Stimulated activated CD4-positive, alpha-beta T cell treated with anti-CD3 and anti-CD28 coated beads, Interleukin-12 subunit alpha, Interleukin-12 subunit beta, amount 100 ng/mL, for 4 hours (primary cell): ENCODE data around the gene ZNF234.
"Not testable (repeated sequence)": the region's sequence is repeated elsewhere in the genome, so short reads cannot be mapped to it uniquely, and the experiment has no call there.

Experiments used
- DNase-seq: peaks from one replicate; pipeline ENCODE4 v3.0.0-alpha.2; 2020

The ZNF234 gene

DNA sequence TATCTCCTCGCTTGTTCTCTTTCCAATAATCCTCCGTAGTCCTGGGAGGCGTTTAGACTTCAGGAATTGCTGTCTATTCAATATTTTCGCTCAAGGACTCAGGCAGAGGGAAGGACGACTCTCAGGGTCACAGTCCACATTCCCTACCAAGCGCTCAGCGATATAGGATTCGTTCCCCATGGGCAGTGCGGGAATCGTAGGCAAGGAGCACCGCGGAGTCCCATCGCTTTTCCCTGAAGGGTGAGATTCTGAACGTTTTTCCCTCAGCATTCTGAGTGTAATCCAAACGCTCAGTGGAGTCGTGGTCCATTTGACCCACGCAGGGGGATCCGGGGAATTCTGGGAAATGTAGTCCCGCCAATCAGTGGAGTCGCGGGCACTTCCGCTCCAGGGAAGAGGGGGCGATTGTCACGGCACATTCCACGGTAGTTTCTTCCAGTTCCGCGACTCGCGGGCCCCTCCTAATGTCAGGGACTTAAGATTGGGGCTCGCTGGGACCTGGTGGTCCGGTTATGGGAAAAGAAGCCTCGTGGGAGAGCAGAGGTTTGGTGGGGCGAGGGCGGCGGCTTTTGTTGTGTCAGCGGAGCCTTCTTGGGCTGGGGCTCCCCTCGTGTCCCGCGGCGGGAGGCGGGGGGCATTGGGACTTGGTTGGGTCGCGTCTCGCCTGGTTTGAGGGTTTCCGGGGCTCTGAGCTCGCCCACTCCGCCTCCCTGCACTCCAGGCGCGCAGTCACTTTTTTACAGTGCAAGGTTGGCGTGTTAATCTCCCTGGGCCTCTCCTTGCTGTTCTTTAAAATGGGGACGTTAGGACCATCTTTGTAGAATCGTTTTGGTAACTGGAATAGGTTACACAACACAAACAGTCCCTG, at the start of gene ZNF234:
ZNF234 (plus strand) TSS at position 364 of the 868 bp plus-strand sequence. CDS start 3,079 bp downstream, outside the sequence.
- DNase-seq, result peak; percentile 63

DNA sequence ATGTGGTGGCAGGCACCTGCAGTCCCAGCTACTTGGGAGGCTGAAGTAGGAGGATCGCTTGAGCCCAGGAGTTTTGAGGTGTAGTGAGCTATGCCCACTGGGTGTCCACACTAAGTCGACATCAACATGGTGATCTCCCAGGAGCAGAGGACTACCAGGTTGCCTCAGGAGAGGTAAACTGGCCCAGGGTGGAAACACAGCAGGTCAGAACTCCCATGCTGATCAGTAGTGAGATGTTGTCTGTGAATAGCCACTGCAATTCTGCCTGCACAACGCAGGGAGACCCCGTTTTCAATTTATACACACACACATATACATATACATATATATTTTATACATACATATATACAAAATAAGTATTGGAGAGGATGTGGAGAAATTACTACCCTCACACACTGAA, 49.2 kb upstream of the ZNF234 start:
- no peak for DNase-seq

DNA sequence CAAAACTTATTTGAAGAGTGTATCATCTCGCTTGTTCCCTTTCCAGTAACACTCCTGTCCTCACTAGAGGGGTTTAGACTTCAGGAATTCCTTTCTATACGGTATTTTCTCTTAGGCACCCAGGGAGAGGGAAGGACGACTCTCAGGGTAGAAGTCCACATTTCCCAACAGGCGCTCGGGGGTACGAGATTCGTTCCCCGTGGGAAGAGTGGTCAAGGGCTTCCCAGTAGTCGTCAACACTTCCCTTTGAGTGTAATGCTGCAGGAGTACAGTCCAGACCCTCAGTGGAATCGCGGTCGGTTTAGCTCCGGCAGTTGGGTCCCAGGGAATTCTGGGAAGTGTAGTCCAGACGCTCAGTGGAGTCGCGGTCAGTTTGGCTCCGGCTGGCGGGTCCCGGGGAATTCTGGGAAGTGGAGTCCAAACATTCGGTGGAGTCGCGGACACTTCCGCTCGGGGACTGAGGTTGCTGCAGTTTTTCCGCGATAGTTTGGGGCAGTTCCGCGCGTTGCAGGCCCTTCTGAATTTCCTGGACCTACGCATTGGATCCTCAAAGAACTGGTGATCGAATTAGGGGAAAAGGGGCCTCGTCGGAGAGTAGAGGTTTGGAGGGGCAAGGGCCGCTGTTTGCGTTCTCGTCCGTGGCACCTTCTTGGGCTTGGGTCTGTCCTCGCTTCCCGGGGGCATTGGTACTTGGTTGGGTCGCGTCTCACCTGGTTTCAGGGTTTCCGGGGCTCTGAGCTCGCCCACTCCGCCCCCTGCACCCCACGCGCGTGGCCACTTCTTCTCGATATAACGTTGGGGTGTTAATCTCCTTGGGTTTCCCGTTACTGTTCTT, 47.2 kb upstream of the ZNF234 start, which contains the start of gene ZNF224:
ZNF224 (plus strand) TSS at position 431 of the 835 bp plus-strand sequence. CDS start 3,513 bp downstream, outside the sequence.
- DNase-seq, result peak; percentile 71

DNA sequence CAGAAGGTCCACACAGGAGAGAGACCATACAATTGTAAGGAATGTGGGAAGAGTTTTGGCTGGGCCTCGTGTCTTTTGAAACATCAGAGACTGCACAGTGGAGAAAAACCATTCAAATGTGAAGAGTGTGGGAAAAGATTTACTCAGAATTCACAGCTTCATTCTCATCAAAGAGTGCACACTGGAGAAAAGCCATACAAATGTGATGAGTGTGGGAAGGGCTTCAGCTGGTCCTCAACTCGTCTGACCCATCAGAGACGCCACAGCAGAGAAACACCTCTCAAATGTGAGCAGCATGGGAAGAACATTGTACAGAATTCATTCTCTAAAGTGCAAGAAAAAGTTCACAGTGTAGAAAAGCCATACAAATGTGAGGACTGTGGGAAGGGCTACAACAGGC, 33.6 kb upstream of the ZNF234 start:
- no peak for DNase-seq

DNA sequence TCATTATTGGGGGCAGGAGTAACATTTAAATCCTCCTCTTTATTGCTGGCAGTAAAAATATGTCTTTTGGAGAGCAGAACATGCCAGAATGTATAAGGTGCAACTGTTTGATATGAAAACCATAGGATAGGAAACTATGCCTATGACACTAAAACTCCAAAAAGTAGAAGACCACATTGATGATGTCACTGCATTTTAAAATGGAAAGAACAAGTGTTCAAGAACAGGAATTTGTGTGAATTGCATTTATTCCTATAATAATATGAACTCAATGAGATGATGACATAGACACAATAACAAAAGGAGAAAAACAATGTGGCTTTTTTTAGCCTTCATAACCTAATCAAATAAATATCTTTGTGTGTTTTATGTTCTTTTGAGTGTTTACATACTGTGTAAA, 31.9 kb upstream of the ZNF234 start:
- no peak for DNase-seq

DNA sequence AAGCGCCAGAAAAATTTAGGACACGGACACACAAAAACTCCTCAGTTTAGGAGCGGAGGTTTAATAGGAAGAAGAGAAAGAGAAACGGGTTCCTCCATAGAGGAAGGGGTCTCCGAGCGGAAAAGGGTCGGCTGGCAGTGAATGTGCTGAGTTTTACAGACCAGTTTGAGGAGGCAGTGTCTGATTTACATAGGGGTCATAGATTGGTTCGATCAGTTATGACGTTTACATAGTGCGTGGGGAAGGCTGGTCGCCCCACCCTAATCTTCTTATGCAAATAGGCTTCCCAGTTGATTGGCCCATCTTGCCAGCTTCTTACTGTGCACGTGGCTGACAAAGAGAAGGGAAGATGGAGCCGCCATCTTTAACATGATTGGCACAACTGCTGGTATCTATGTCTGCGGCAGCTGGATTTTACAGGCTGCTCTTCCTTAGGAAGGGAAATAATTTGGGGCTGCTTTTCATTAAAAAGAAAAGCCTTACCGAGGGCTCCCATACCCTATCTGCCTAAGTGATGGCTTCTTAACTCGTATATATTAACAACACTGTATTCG, 29.4 kb upstream of the ZNF234 start:
- DNase-seq, result no peak

DNA sequence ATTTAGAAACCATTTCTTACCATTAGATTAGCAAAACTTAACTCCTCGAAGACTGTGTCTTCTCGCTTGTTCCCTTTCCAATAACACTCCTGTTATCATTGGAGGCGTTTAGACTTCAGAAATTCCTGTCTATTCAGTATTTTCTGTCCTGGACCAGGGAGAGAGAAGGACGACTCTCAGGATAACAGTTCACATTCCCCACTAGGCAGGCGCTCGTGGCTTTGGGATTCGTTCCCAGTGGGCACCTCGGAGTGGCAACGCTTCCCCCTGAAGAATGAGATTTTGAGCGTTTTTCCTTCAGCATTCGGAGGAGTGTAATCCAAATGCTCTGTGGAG, 28.6 kb upstream of the ZNF234 start:
- DNase-seq, result no peak

DNA sequence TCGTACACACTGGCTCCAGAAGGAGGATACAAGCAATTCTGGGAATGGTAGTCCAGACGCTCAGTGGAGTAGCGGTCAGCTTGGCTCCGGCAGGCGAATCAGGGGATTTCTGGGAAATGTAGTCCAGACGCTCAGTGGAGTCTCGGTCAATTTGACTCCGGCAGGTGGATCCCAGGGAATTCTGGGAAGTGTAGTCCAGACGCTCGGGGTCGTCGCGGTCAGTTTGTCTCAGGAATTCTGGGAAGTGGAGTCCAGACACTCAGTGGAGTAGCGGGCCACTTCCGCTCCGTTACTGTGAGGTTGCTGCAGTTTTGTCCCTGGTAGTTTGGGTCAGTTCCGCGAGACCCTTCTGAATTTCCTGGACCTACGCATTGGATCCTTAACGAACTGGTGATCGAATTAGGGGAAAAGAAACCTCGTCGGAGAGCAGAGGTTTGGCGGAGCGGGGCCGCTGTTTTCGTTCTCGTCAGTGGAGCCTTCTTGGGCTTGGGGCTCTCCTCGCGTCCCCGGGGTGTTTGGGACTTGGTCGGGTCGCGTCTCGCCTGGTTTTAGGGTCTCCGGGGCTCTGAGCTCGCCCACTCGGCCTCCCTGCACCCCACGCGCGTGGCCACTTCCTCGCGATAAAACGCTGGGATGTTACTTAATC, 28.1 kb upstream of the ZNF234 start, which contains the start of gene ZNF225:
ZNF225 (plus strand) TSS at position 262 of the 646 bp plus-strand sequence. CDS start 2,429 bp downstream, outside the sequence.
- peak; percentile 72 for DNase-seq

DNA sequence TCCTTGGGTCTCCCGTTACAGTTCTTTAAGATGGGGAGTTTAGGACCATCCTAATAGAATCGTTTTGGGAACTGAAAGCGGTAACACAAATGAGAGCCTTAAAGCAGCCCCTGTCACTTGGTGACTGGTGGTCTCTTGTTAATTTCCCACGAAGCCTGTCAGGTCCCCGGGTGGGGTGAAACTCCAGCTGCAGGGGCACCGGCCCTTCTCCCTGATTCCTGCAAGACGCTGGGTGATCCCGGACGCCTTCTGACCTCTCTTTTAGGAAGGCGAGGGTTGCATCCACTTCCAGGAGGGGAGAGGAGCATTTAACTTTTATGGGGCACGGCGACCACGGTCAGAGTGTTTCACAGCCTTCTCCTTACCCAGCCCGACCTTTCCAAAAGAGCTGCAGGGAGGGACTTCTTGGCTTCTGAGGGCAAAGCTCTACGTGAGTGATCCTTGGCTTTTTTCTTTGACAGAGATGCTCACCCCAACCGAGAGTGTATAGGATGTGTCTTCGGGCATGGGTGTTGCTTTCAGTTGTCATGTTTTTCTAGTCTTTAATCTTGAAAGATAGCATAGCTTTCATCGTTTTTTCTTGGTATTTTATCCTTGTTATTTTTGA, 27.5 kb upstream of the ZNF234 start:
- no peak for DNase-seq

DNA sequence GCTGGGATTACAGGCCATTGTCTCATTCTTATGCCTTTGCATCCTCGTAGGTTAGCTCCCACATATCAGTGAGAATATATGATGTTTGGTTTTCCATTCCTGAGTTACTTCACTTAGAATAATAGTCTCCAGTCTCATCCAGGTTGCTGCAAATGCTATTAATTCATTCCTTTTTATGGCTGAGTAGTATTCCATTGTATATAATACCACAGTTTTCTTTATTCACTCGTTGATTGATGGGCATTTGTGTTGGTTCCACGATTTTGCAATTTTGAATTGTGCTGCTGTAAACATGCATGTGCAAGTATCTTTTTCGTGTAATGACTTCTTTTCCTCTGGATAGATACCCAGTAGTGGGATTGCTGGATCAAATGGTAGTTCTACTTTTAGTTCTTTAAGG, 20.2 kb upstream of the ZNF234 start:
- not testable (repeated sequence) for DNase-seq

DNA sequence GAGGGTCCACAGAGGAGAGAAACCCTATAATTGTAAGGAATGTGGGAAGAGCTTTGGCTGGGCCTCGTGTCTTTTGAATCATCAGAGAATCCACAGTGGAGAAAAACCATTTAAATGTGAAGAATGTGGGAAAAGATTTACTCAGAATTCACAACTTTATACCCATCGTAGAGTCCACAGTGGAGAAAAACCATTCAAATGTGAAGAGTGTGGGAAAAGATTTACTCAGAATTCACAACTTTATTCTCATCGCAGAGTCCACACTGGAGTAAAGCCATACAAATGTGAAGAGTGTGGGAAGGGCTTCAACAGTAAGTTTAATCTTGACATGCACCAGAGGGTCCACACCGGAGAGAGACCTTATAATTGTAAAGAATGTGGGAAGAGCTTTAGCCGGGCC, 9.4 kb upstream of the ZNF234 start:
- DNase-seq, result no peak

DNA sequence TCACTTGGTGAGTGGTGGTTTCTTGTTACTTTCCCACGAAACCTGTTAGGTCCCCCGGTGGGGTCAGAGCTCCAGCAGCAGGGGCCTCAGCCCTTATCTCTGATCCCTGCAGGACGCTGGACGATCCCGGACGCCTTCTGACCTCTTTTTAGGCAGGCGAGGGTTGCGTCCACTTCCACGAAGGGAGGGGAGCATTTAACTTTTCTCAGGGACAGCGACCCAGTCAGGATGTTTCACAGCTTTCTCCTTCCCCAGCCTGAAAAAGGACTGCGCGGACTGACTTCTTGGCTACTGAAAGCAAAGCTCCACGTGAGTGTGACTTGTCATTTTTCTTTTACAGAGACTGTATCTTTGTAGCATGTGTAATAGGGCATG, 692 bp downstream of the ZNF234 start:
- DNase-seq, result no peak

DNA sequence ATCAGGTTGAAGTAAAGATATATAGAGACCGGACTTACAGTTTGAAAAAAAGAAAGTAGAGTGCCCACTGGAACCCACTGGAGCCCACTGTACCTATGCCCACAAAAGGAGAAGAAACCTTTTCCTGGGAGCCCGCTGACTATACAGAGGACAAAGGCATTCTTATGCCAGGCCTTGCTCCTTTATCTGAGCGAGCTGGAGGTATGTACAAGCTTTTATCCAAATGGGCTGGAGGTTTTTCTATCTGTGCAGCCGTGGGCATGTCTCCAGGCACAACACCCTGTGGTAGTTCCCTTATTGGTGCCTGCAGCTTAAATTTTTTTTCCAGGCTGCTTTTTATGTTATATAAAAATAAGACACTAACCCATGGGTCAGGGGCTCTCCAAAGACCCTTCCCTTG, 8.4 kb downstream of the ZNF234 start:
- no peak for DNase-seq

DNA sequence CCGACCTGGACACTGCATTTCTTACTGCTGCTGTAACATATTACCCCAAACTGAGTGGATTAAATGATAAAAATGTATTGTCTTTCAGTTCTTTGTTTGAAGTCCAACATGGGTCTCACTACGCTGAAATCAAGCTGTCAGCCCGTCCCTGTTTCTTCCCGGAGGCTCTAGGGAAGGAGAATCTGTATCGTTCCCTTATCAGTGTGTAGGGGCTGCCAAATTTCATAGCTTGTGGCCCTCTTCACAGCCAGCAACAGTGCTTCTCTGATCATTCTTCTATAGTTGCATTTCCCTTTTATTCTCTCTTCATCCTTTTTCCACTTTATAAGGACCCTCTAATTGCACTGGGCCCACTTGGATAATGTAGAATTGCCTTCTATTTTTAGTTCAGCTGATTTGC, 10.1 kb downstream of the ZNF234 start:
- no peak for DNase-seq

DNA sequence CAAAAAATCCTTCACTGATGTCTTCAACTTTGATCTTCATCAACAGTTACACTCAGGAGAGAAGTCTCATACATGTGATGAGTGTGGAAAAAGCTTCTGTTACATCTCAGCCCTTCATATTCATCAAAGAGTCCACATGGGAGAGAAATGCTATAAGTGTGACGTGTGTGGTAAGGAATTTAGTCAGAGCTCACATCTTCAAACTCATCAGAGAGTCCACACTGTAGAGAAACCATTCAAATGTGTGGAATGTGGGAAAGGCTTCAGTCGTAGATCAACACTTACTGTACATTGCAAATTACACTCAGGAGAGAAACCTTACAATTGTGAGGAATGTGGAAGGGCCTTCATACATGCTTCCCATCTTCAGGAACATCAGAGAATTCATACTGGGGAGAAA, 15.1 kb downstream of the ZNF234 start:
- DNase-seq, result no peak

DNA sequence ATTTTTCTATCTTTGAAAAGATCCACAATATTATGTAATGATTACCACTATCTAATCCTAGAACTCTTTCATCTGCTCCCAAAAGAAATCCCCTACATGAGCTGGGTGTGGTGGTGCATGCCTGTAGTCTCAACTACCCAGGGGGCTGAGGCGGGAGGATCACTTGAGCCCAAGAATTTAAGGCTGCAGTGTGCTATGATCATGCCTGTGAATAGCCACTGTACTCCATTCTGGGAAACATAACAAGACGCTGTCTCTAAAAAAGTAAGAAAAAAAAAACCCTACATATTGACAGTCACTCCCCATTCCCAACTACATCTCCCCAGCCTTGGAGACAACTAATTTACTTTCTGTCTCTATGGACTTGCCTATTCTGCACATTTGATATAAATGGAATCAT, 22.4 kb downstream of the ZNF234 start:
- no peak for DNase-seq

DNA sequence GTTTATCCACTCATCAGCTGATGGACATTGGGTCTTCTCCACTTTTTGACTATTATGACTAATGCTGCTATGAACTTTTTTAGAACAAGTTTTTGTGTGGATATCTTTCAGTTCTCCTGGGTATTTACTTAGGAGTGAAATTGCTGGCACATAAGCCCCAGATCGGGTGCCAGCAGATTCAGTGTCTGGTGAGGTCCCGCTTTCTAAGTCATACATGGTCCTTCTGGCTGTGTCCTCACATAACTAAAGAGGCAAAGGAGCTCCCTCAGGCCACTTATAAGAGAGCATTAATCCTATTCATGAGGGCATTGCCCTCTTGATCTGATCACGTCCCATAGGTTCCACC, 22.9 kb downstream of the ZNF234 start:
- no peak for DNase-seq

DNA sequence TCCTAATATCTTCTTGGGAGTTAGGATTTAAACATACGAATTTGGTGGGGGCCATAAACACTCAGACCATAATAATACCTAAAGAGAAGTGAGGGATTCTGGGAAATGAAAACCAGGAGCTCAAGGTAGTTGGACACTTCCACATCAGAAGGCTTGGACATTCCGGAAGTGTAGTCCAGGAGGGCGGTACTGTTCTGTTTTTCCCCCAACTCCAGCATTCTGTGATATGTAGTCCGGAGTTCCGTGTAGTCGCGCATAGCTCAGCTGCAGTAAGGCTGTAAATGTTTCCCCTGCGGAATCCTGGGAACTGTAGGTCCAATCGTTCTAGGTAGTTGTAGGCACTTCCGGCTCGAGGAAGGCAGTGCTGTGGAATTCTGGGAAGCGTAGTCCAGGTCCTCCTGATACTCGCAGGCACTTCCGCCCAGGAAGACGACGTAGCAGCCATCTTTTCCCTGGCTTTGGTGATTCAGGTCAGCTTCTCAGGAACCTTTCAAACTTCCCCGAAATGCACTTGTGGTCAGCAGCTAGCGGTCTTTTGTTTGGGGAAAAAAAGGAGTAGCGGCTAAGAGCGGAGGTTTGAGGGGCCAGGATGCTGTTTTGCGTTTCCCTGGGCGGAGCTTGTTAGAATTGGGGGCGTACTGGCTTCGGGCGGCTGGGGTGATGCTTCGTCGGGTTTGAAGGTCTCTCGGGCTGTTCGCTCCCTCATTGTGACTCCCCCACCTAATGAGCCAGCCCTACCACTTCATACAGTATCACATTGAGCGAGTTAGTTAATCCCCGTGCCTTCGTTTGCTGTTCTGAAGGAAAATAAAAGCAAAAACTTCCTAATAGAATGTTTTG, 23.5 kb downstream of the ZNF234 start, which contains the start of gene ZNF226:
ZNF226 (plus strand) TSS at position 428 of the 840 bp plus-strand sequence. CDS start 4,981 bp downstream, outside the sequence.
- peak; percentile 67 for DNase-seq

DNA sequence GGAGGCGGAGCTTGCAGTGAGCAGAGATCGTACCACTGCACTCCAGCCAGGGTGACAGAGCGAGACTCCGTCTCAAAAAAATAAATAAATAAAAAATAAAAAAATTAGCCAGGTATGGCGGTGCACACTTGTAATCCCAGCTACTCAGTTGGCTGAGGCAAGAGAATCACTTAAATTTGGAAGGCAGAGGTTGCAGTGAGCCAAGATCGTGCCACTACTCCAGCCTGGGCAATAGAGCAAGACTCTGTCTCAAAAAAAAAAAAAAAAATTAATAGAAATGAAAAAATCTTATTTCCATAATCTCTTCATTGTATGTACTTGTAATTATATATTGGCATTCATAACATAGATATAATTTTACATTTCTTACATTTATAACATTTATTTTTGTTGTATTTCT, 29.3 kb downstream of the ZNF234 start:
- not testable (repeated sequence) for DNase-seq

DNA sequence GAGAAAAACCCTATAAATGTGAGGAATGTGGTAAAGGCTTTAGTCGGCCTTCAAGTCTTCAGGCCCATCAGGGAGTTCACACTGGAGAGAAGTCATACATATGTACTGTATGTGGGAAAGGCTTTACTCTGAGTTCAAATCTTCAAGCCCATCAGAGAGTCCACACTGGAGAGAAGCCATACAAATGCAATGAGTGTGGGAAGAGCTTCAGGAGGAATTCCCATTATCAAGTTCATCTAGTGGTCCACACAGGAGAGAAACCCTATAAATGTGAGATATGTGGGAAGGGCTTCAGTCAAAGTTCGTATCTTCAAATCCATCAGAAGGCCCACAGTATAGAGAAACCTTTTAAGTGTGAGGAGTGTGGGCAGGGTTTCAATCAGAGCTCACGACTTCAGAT, 35.2 kb downstream of the ZNF234 start:
- DNase-seq, result no peak

DNA sequence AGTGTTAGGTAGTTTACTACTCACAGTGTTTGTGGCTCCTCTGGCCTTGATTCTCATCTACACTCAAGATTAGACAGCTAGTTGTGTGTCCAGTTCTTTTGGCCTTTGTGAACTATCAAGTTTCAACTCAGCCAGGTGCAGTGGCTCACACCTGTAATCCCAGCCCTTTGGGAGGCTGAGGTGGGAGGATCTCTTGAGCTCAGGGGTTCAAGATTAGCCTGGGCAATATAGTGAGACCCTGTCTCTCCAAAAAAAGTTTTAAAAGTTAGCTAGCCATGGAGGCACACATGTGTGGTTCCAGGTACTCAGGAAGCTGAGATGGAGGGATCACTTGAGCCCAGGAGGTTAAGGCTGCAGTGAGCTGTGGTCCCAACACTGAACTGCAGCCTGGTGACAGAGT, 39.6 kb downstream of the ZNF234 start:
- no peak for DNase-seq

DNA sequence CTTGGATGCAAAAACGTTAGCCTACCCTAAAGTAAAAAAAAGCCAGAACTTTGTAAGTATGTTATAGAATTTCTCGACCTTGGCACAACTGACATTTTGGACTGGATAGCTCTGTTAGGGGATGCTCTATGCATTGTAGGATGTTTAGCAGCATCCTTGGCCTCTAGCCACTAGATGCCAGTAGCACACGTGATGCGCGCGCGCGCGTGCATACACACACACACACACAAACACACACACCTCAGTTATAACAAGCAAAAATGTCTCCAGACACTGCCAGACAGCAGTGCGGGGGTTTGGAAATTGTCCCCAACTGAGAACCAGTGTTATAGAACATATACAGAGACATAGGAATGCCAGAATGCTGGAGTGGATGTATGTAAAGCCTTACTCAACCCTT, 40.8 kb downstream of the ZNF234 start:
- no peak for DNase-seq
